ENCODE results near the gene SNX30.

The SNX30 gene

GRCh38 chr9:112717661-112718331, 32.8 kb upstream of the SNX30 start, which contains the start of gene INIP (continued):
- TF ChIP-seq, protein P1, sequence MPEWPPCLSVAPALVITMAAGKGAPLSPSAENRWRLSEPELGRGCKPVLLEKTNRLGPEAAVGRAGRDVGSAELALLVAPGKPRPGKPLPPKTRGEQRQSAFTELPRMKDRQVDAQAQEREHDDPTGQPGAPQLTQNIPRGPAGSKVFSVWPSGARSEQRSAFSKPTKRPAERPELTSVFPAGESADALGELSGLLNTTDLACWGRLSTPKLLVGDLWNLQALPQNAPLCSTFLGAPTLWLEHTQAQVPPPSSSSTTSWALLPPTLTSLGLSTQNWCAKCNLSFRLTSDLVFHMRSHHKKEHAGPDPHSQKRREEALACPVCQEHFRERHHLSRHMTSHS (tag by site-specific recombination; IDR thresholded peaks at IDR 0.05) = no peak
- TF ChIP-seq ZNF324 (tag by site-specific recombination; IDR thresholded peaks at IDR 0.05) = no peak

DNA sequence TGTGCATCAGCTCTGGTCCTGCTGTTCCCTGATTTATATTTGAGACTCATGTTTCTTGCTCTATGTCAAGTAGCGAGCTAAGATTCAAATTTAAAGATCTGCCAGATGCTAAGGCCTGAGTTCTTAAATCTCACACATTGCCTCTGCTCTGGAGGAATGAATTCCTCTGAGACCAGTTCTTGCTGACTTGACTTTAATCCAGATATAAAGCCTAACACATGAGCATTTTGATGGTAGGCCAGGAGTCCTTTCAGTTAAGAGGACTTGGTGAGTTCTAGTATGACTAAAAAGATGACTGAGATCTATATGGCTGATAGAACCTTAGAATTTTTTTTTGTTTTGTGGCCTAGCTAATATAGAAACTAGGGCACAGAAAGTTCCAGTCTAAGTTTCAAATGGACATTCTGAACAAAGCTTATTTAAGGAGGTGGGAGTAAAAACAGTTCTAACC, 31.3 kb upstream of the SNX30 start:
- Histone ChIP-seq H3K4me1 (ENCODE audit: control insufficient read depth, insufficient read depth, low read length) (no peaks in the 10 kb centered on the region), H3K36me3 (ENCODE audit: control insufficient read depth in 2 of 2, insufficient read depth in 1 of 2, low read length in 2 of 2) (peaks cover 0 to 6% of the 10 kb centered on the region in 2 experiments; a peak in 1 of 3 replicates), H3K9me3 (ENCODE audit: control insufficient read depth, insufficient read depth, low read depth, low read length) (no peaks in the 10 kb centered on the region), H3K4me3 (ENCODE audit: low read depth, low read length) (no peak overlapping the region), H3K27ac (ENCODE audit: extremely low read depth, low read depth, low read length) (no peak overlapping the region)
- ChIA-PET POLR2A (interaction anchor here (1.3 kb wide), 1 partner anchor 27 kb away, joined by 3 read pairs; no protein-coding TSS in a partner anchor), CTCF (interaction anchor here (0.5 to 4.3 kb wide), 8 partner anchors 13 to 619 kb away, joined by 3 to 20 read pairs (median 3); no protein-coding TSS in a partner anchor)
- TF ChIP-seq ZNF624 (tag by site-specific recombination; IDR thresholded peaks at IDR 0.05) = no peak
- TF ChIP-seq ZNF623 (tag by site-specific recombination; IDR thresholded peaks at IDR 0.05) = no peak

DNA sequence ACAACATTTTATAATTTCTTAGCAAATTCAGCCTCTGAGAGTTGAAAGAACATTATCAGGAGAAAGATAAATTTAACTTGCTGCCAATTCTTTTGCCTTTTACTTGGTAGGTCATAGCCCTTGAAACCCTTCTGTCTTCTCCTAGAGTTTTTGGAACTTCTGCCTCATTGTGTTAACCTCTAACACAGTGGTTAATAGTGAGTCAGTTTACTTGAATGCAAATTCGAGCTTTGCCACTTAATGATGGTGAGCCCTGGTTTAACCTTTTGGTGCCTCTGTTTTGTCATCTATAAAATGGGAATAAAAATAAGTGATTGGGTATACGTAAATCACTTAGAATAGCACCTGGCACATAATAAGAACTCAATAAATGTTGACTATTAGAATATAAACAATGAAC, 30.9 kb upstream of the SNX30 start:
- ChIA-PET POLR2A (no interaction called here), CTCF (interaction anchor here (0.5 to 4.3 kb wide), 5 partner anchors 24 to 619 kb away, joined by 3 to 20 read pairs (median 3); no protein-coding TSS in a partner anchor)
- Histone ChIP-seq H3K36me3 (ENCODE audit: control insufficient read depth in 2 of 2, insufficient read depth in 1 of 2, low read length in 2 of 2) (peaks cover 0 to 4% of the 10 kb centered on the region in 2 experiments; a peak in 1 of 3 replicates), H3K27ac (ENCODE audit: extremely low read depth, low read depth, low read length) (no peak overlapping the region), H3K4me1 (ENCODE audit: control insufficient read depth, insufficient read depth, low read length) (no peaks in the 10 kb centered on the region), H3K4me3 (ENCODE audit: low read depth, low read length) (no peak overlapping the region), H3K9me3 (ENCODE audit: control insufficient read depth, insufficient read depth, low read depth, low read length) (no peaks in the 10 kb centered on the region)
- TF ChIP-seq, protein P2, sequence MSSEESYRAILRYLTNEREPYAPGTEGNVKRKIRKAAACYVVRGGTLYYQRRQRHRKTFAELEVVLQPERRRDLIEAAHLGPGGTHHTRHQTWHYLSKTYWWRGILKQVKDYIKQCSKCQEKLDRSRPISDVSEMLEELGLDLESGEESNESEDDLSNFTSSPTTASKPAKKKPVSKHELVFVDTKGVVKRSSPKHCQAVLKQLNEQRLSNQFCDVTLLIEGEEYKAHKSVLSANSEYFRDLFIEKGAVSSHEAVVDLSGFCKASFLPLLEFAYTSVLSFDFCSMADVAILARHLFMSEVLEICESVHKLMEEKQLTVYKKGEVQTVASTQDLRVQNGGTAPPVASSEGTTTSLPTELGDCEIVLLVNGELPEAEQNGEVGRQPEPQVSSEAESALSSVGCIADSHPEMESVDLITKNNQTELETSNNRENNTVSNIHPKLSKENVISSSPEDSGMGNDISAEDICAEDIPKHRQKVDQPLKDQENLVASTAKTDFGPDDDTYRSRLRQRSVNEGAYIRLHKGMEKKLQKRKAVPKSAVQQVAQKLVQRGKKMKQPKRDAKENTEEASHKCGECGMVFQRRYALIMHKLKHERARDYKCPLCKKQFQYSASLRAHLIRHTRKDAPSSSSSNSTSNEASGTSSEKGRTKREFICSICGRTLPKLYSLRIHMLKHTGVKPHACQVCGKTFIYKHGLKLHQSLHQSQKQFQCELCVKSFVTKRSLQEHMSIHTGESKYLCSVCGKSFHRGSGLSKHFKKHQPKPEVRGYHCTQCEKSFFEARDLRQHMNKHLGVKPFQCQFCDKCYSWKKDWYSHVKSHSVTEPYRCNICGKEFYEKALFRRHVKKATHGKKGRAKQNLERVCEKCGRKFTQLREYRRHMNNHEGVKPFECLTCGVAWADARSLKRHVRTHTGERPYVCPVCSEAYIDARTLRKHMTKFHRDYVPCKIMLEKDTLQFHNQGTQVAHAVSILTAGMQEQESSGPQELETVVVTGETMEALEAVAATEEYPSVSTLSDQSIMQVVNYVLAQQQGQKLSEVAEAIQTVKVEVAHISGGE (tag by site-specific recombination; conservative IDR thresholded peaks at IDR 0.05; ENCODE audit: low read depth) = no peak
- TF ChIP-seq HOXD13 (CRISPR knock-in tag; IDR thresholded peaks at IDR 0.05; ENCODE audit: borderline replicate concordance) = no peak
- no peak for TF ChIP-seq ZNF214 (tag by site-specific recombination; IDR thresholded peaks at IDR 0.05; ENCODE audit: borderline replicate concordance)
- TF ChIP-seq ZXDB (tag by site-specific recombination; IDR thresholded peaks at IDR 0.05) = no peak
- TF ChIP-seq KLF9 (tag by site-specific recombination; IDR thresholded peaks at IDR 0.05; ENCODE audit: low read depth) = no peak
- TF ChIP-seq, protein P3, sequence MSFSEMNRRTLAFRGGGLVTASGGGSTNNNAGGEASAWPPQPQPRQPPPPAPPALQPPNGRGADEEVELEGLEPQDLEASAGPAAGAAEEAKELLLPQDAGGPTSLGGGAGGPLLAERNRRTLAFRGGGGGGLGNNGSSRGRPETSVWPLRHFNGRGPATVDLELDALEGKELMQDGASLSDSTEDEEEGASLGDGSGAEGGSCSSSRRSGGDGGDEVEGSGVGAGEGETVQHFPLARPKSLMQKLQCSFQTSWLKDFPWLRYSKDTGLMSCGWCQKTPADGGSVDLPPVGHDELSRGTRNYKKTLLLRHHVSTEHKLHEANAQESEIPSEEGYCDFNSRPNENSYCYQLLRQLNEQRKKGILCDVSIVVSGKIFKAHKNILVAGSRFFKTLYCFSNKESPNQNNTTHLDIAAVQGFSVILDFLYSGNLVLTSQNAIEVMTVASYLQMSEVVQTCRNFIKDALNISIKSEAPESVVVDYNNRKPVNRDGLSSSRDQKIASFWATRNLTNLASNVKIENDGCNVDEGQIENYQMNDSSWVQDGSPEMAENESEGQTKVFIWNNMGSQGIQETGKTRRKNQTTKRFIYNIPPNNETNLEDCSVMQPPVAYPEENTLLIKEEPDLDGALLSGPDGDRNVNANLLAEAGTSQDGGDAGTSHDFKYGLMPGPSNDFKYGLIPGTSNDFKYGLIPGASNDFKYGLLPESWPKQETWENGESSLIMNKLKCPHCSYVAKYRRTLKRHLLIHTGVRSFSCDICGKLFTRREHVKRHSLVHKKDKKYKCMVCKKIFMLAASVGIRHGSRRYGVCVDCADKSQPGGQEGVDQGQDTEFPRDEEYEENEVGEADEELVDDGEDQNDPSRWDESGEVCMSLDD (tag by site-specific recombination; IDR thresholded peaks at IDR 0.05) = no peak
- no peak for TF ChIP-seq ZFHX2 (tag by site-specific recombination; conservative IDR thresholded peaks at IDR 0.05)

All from HEK293 (cell line).